DND-41 (cell line): ENCODE data around the gene PABPC1L.

Experiments
- EZH2 ChIP-seq: IDR thresholded peaks from 3 replicates; pipeline ENCODE4 v1.6.1; 2012; ENCODE audit warnings: borderline replicate concordance, low read depth, mild to moderate bottlenecking, moderate library complexity, low read length, inconsistent platforms; ENCODE audit not compliant: severe bottlenecking
- TF ChIP-seq, protein P1 (sequence below): IDR thresholded peaks from 2 replicates; pipeline ENCODE4 v1.5.1; 2012; ENCODE audit warnings: borderline replicate concordance, low read length, moderate library complexity, mild to moderate bottlenecking; ENCODE audit not compliant: poor library complexity, severe bottlenecking; ENCODE audit errors: extremely low read depth

- TF ChIP-seq, protein P1, sequence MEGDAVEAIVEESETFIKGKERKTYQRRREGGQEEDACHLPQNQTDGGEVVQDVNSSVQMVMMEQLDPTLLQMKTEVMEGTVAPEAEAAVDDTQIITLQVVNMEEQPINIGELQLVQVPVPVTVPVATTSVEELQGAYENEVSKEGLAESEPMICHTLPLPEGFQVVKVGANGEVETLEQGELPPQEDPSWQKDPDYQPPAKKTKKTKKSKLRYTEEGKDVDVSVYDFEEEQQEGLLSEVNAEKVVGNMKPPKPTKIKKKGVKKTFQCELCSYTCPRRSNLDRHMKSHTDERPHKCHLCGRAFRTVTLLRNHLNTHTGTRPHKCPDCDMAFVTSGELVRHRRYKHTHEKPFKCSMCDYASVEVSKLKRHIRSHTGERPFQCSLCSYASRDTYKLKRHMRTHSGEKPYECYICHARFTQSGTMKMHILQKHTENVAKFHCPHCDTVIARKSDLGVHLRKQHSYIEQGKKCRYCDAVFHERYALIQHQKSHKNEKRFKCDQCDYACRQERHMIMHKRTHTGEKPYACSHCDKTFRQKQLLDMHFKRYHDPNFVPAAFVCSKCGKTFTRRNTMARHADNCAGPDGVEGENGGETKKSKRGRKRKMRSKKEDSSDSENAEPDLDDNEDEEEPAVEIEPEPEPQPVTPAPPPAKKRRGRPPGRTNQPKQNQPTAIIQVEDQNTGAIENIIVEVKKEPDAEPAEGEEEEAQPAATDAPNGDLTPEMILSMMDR, result no peak
- no peak for TF ChIP-seq EZH2
Measured at GRCh38 chr20:44954211-44954610, 44.4 kb downstream of the PABPC1L start.
